ENCODE measurements around the gene KLHL26. TPM values are rescaled to one million over a fixed set of nuclear protein-coding genes. Genes with fewer than 3 reads are reported as not detected.

The KLHL26 gene
- total RNA-seq, 1 experiment from 2014 or later: 10.7 TPM

GRCh38 chr19:18699403-18700054 is 62.7 kb downstream of the KLHL26 start:
- Histone ChIP-seq H2BK15ac (ENCODE audit: low read depth, low read length) (no peak overlapping the region), H4K5ac (ENCODE audit: insufficient read length, low read depth, low read length) (no peak overlapping the region), H3K14ac (ENCODE audit: insufficient read depth, low read length) (no peak overlapping the region), H3K56ac (ENCODE audit: insufficient read length, low read depth, low read length) (no peak overlapping the region), H3K27ac (ENCODE audit: insufficient read length, low read depth, low read length) (no peak overlapping the region), H2BK120ac (ENCODE audit: low read depth, low read length, poor library complexity, severe bottlenecking) (no peak overlapping the region), H3K23me2 (ENCODE audit: insufficient read length, low read depth, low read length, poor library complexity, severe bottlenecking) (peaks cover 4% of the 10 kb centered on the region), H3K79me1 (ENCODE audit: insufficient read depth, low read depth, low read length, poor library complexity, severe bottlenecking) (no peaks in the 10 kb centered on the region), H3T11ph (ENCODE audit: low read length) (no peak overlapping the region), H3K18ac (ENCODE audit: insufficient read length, low read depth, low read length) (no peak overlapping the region), H3K4me1 (ENCODE audit: insufficient read depth, low read length) (no peaks in the 10 kb centered on the region), H3K79me2 (ENCODE audit: insufficient read depth, low read length) (peaks cover 5% of the 10 kb centered on the region; the same call in 1 of the 2 replicates), H4K8ac (replicated peaks; ENCODE audit: insufficient read length, low read depth, low read length) (no peak overlapping the region), H3K27me3 (ENCODE audit: insufficient read depth, low read length) (no peaks in the 10 kb centered on the region), H3K23ac (ENCODE audit: insufficient read length, low read depth, low read length) (no peak overlapping the region), H2AK5ac (ENCODE audit: insufficient read length, low read length) (no peak overlapping the region), H4K20me1 (ENCODE audit: control insufficient read depth, insufficient read depth, insufficient read length) (no peaks in the 10 kb centered on the region), H2BK12ac (ENCODE audit: insufficient read length, low read depth, low read length) (no peak overlapping the region), H3K9ac (ENCODE audit: extremely low read depth, insufficient read length, low read length) (no peak overlapping the region), H3K9me3 (ENCODE audit: control insufficient read depth, low read depth, low read length) (no peaks in the 10 kb centered on the region), H2BK20ac (ENCODE audit: low read depth, low read length, poor library complexity, severe bottlenecking) (no peak overlapping the region), H2BK5ac (ENCODE audit: insufficient read length, low read length) (no peak overlapping the region), H4K91ac (ENCODE audit: insufficient read length, low read depth, low read length) (no peak overlapping the region), H3K4me2 (ENCODE audit: insufficient read depth, insufficient read length, low read length) (no peak overlapping the region), H3K4ac (ENCODE audit: low read depth, low read length) (no peak overlapping the region), H2AFZ (ENCODE audit: low read length) (no peak overlapping the region)
- no CpG with 5 or more reads among the region's 14 CpGs for WGBS (ENCODE audit: extremely low coverage, insufficient read length, low lambda C conversion rate)
- Mint-ChIP-seq H3K27ac (no peak overlapping the region), H3K4me1 (peaks cover 18 to 23% of the 10 kb centered on the region in 2 experiments), H3K36me3 (ENCODE audit: insufficient read depth in 1 of 3, low read depth in 3 of 3) (no peaks in the 10 kb centered on the region), H3K4me3 (no peak overlapping the region; a peak in 1 of 5 replicates), H3K27me3 (ENCODE audit: low read depth) (peaks cover 25% of the 10 kb centered on the region), H3K9me3 (no peaks in the 10 kb centered on the region)
- no peak for TF ChIP-seq CTCF (conservative IDR thresholded peaks at IDR 0.05)
- DNase-seq: no peak

All from H9 (cell line).